Fibroblast of lung (primary cell): Measurements from ENCODE around the gene UTP25. TPM values are rescaled to one million over a fixed set of nuclear protein-coding genes. Genes with fewer than 3 reads are reported as not detected.
"Not testable (repeated sequence)": the region's sequence is repeated elsewhere in the genome, so short reads cannot be mapped to it uniquely, and the experiment has no call there.

Source experiments
- DNase-seq, 2 donors: peaks; one replicate each; pipeline versions ENCODE4 v3.0.0 to v3.0.0-alpha.2; 2010; ENCODE audit warnings: low read depth in 2 of 2
- H2AFZ ChIP-seq: 2 replicates; pipeline ENCODE4 v1.5.1; 2012; ENCODE audit warnings: low read length, control low read depth, inconsistent platforms
- H3K27ac ChIP-seq: 2 replicates; pipeline ENCODE4 v1.5.1; 2011; ENCODE audit warnings: low read length, control low read depth; ENCODE audit not compliant: insufficient read depth
- H3K27me3 ChIP-seq: 2 replicates; pipeline ENCODE4 v1.5.1; 2011; ENCODE audit warnings: mild to moderate bottlenecking, low read length; ENCODE audit not compliant: control insufficient read depth, insufficient read depth
- H3K36me3 ChIP-seq: 2 replicates; pipeline ENCODE4 v1.5.1; 2011; ENCODE audit warnings: low read length; ENCODE audit not compliant: control insufficient read depth, insufficient read depth
- H3K4me1 ChIP-seq: 2 replicates; pipeline ENCODE4 v1.5.1; 2011; ENCODE audit warnings: low read length; ENCODE audit not compliant: control insufficient read depth, insufficient read depth; ENCODE audit errors: extremely low read depth
- H3K4me2 ChIP-seq: 2 replicates; pipeline ENCODE4 v1.5.1; 2011; ENCODE audit warnings: low read length, control low read depth; ENCODE audit not compliant: insufficient read depth; ENCODE audit errors: extremely low read depth
- H3K4me3 ChIP-seq, 4 experiments: fragments of 200-600 bp in 1 of 4; sonication (generic) in 1 of 4; replicated peaks in 1 of 4; 2 replicates each; pipeline ENCODE4 v1.5.1; 2011 to 2016; ENCODE audit warnings: low read length in 4 of 4, low read depth in 3 of 4, mild to moderate bottlenecking in 3 of 4, control low read depth in 2 of 4, inconsistent platforms in 1 of 4, mixed read lengths in 1 of 4; ENCODE audit not compliant: insufficient read depth in 1 of 4; ENCODE audit errors: control extremely low read depth in 1 of 4
- H3K79me2 ChIP-seq: 2 replicates; pipeline ENCODE4 v1.5.1; 2012; ENCODE audit warnings: mild to moderate bottlenecking, low read length, inconsistent platforms; ENCODE audit not compliant: control insufficient read depth, insufficient read depth
- H3K9ac ChIP-seq: 2 replicates; pipeline ENCODE4 v1.5.1; 2011; ENCODE audit warnings: mild to moderate bottlenecking, low read length, control low read depth; ENCODE audit not compliant: insufficient read depth
- H3K9me3 ChIP-seq: 2 replicates; pipeline ENCODE4 v1.5.1; 2012; ENCODE audit warnings: low read depth, low read length; ENCODE audit not compliant: control insufficient read depth, insufficient read depth
- H4K20me1 ChIP-seq: 2 replicates; pipeline ENCODE4 v1.5.1; 2011; ENCODE audit warnings: low read length; ENCODE audit not compliant: control insufficient read depth, insufficient read depth; ENCODE audit errors: extremely low read depth
- CTCF ChIP-seq, 2 donors: IDR thresholded peaks in 1 of 2; conservative IDR thresholded peaks in 1 of 2; 1 replicate in 1 of 2; 2 replicates in 1 of 2; pipeline ENCODE4 v1.5.1; 2011 to 2012; ENCODE audit warnings: low read length in 2 of 2, control low read depth in 1 of 2, inconsistent platforms in 1 of 2, low read depth in 1 of 2, mild to moderate bottlenecking in 1 of 2
- EZH2 ChIP-seq: IDR thresholded peaks from 2 replicates; pipeline ENCODE4 v1.5.1; 2012; ENCODE audit warnings: low read length, control low read depth, mild to moderate bottlenecking; ENCODE audit errors: missing control alignments
- polyA plus RNA-seq, 2 donors: library from polyadenylated mRNA; depleted of rRNA in 1 of 2; stranded (reverse) in 1 of 2; unstranded in 1 of 2; fragments of >200 nt; gene quantifications; 2 replicates each; pipeline ENCODE4 v1.2.1, GENCODE V29; 2011 to 2012; ENCODE audit warnings: missing spikeins in 1 of 2
- total RNA-seq: library from RNA; depleted of rRNA; stranded (reverse); fragments of >200 nt; gene quantifications from 2 replicates; pipeline ENCODE4 v1.2.1, GENCODE V29; 2014

UTP25 gene
- total and polyA plus RNA-seq, 2 donors (not counting 1 experiment from before 2014, with no cell fraction given): 10.4 to 12.3 TPM

GRCh38 chr1:209885403-209886218 is 57.8 kb downstream of the UTP25 start:
- H2AFZ ChIP-seq: no peak overlapping the region
- no peak overlapping the region for H3K4me2 ChIP-seq
- H3K4me3 ChIP-seq: no peak overlapping the region
- H3K27ac ChIP-seq: no peak overlapping the region
- peaks cover 20% of the 10 kb centered on the region for H3K4me1 ChIP-seq
- H3K27me3 ChIP-seq: peaks cover 6% of the 10 kb centered on the region
- H3K79me2 ChIP-seq: no peaks in the 10 kb centered on the region
- peak in 1 of 2 donors; percentile 69 for DNase-seq
- TF ChIP-seq EZH2 (no peak), CTCF (conservative IDR thresholded peaks at IDR 0.05 in 1 of 2, IDR thresholded peaks at IDR 0.05 in 1 of 2; ENCODE audit: low read depth in 1 of 2, low read length in 2 of 2) (no peak)
- no peaks in the 10 kb centered on the region for H3K36me3 ChIP-seq
- H3K9me3 ChIP-seq: no peaks in the 10 kb centered on the region
- H4K20me1 ChIP-seq: no peaks in the 10 kb centered on the region
- H3K9ac ChIP-seq: no peak overlapping the region

- Histone ChIP-seq H3K4me3 (no peak overlapping the region), H3K27me3 (peaks cover 3% of the 10 kb centered on the region), H3K4me2 (no peak overlapping the region), H3K9me3 (no peaks in the 10 kb centered on the region), H3K4me1 (peaks cover 22% of the 10 kb centered on the region), H2AFZ (no peak overlapping the region), H3K27ac (no peak overlapping the region), H3K36me3 (no peaks in the 10 kb centered on the region), H3K79me2 (no peaks in the 10 kb centered on the region), H3K9ac (no peak overlapping the region), H4K20me1 (no peaks in the 10 kb centered on the region)
- DNase-seq: no peak
- TF ChIP-seq EZH2 (no peak), CTCF (conservative IDR thresholded peaks at IDR 0.05 in 1 of 2, IDR thresholded peaks at IDR 0.05 in 1 of 2; ENCODE audit: low read depth in 1 of 2, low read length in 2 of 2) (peak in 1 of 2 donors; percentile 12)
Measured at GRCh38 chr1:209886219-209886536, 58.4 kb downstream of the UTP25 start.

- peaks cover 15% of the 10 kb centered on the region for H3K4me1 ChIP-seq
- H2AFZ ChIP-seq, H3K9me3 ChIP-seq: not testable (repeated sequence)
Measured at GRCh38 chr1:209888291-209889076, 60.7 kb downstream of the UTP25 start.

More at GRCh38 chr1:209888291-209889076, 60.7 kb downstream of the UTP25 start:
- H3K4me3 ChIP-seq, H3K27ac ChIP-seq, H3K36me3 ChIP-seq, H3K9ac ChIP-seq, H3K27me3 ChIP-seq, DNase-seq, H3K79me2 ChIP-seq, H3K4me2 ChIP-seq, H4K20me1 ChIP-seq: not testable (repeated sequence)
